Keratinocyte (primary cell): ENCODE measurements around the gene CRKL. TPM values are rescaled to one million over a fixed set of nuclear protein-coding genes. Genes with fewer than 3 reads are reported as not detected.

Experiments used
- DNase-seq: peaks from one replicate; pipeline ENCODE4 v3.0.0-alpha.2; 2011; ENCODE audit warnings: low read depth, missing footprints, low spot score
- FAIRE-seq: peaks from 2 replicates; lab custom pipeline; 2011; peaks lifted over from hg19 to GRCh38; lab: Jason Lieb, UNC
- H2AFZ ChIP-seq: 2 replicates; pipeline ENCODE4 v1.6.0; 2012; ENCODE audit warnings: low read length, control low read depth, inconsistent platforms; ENCODE audit not compliant: control insufficient read depth
- H3K27ac ChIP-seq: 2 replicates; pipeline ENCODE4 v1.5.1; 2011; ENCODE audit warnings: low read length; ENCODE audit not compliant: control insufficient read depth, insufficient read depth
- H3K27me3 ChIP-seq: 3 replicates; pipeline ENCODE4 v1.6.0; 2011; ENCODE audit warnings: low read length; ENCODE audit not compliant: control insufficient read depth, insufficient read depth; ENCODE audit errors: extremely low read depth
- H3K36me3 ChIP-seq, 2 experiments: 2 replicates in 1 of 2; 3 replicates in 1 of 2; pipeline ENCODE4 v1.5.1; 2011; ENCODE audit warnings: low read length in 2 of 2, mild to moderate bottlenecking in 1 of 2; ENCODE audit not compliant: control insufficient read depth in 2 of 2, insufficient read depth in 2 of 2; ENCODE audit errors: extremely low read depth in 1 of 2
- H3K4me1 ChIP-seq: 3 replicates; pipeline ENCODE4 v1.5.1; 2011; ENCODE audit warnings: low read length; ENCODE audit not compliant: control insufficient read depth, insufficient read depth; ENCODE audit errors: extremely low read depth
- H3K4me2 ChIP-seq: 3 replicates; pipeline ENCODE4 v1.6.0; 2011; ENCODE audit warnings: low read depth, low read length; ENCODE audit not compliant: control insufficient read depth, insufficient read depth; ENCODE audit errors: extremely low read depth
- H3K4me3 ChIP-seq, 3 experiments: fragments of 200-600 bp in 1 of 3; sonication (generic) in 1 of 3; 2 replicates in 2 of 3; 3 replicates in 1 of 3; pipeline ENCODE4 v1.5.1; 2011 to 2016; ENCODE audit warnings: low read length in 3 of 3, mild to moderate bottlenecking in 3 of 3, control low read depth in 2 of 3, inconsistent platforms in 1 of 3, low read depth in 1 of 3, mixed read lengths in 1 of 3, mixed run types in 1 of 3, moderate library complexity in 1 of 3; ENCODE audit not compliant: control insufficient read depth in 2 of 3, insufficient read depth in 2 of 3; ENCODE audit errors: extremely low read depth in 1 of 3
- H3K79me2 ChIP-seq: 2 replicates; pipeline ENCODE4 v1.6.0; 2012; ENCODE audit warnings: low read length; ENCODE audit not compliant: control insufficient read depth, insufficient read depth
- H3K9ac ChIP-seq: 3 replicates; pipeline ENCODE4 v1.6.0; 2011; ENCODE audit warnings: low read length; ENCODE audit not compliant: control insufficient read depth, insufficient read depth; ENCODE audit errors: extremely low read depth
- H3K9me1 ChIP-seq: 3 replicates; pipeline ENCODE4 v1.6.0; 2011; ENCODE audit warnings: low read length; ENCODE audit not compliant: control insufficient read depth, insufficient read depth; ENCODE audit errors: extremely low read depth
- H3K9me3 ChIP-seq: 2 replicates; pipeline ENCODE4 v1.5.1; 2012; ENCODE audit warnings: low read depth, low read length; ENCODE audit not compliant: control insufficient read depth
- H4K20me1 ChIP-seq: 3 replicates; pipeline ENCODE4 v1.6.0; 2011; ENCODE audit warnings: low read length; ENCODE audit not compliant: control insufficient read depth, insufficient read depth; ENCODE audit errors: extremely low read depth
- EZH2 ChIP-seq: IDR thresholded peaks from one replicate; pipeline ENCODE4 v1.6.1; 2012; ENCODE audit warnings: inconsistent platforms, mild to moderate bottlenecking, low read length, moderate library complexity
- dilution Hi-C: fragments of 300-500 bp; cut with MboI; formaldehyde crosslinking; loops from one replicate; pipeline ENCODE4 v1.7.0; 2020; ENCODE audit warnings: low sequenced_read_pairs; ENCODE audit not compliant: extremely low pct_ligation_motif_present
- polyA plus RNA-seq, 5 experiments: library from polyadenylated mRNA; depleted of rRNA in 3 of 5; stranded (reverse) in 3 of 5; stranded (forward) in 1 of 5; unstranded in 1 of 5; fragments of >200 nt; gene quantifications; 1 replicate in 1 of 5; 2 replicates in 3 of 5; 3 replicates in 1 of 5; pipeline versions ENCODE4 v1.2.1 to v1.2.3, GENCODE V29; 2011 to 2012; ENCODE audit warnings: missing spikeins in 2 of 5, low read depth in 1 of 5, low replicate concordance in 1 of 5
- TF ChIP-seq, protein P1 (sequence below), 3 experiments: IDR thresholded peaks in 1 of 3; conservative IDR thresholded peaks in 1 of 3; optimal IDR thresholded peaks in 1 of 3; 2 replicates in 2 of 3; 3 replicates in 1 of 3; pipeline versions ENCODE3 to v1.5.1; 2011; ENCODE audit warnings: low read length in 3 of 3, mild to moderate bottlenecking in 3 of 3, moderate library complexity in 2 of 3, control low read depth in 1 of 3, inconsistent platforms in 1 of 3; ENCODE audit not compliant: insufficient read depth in 2 of 3; ENCODE audit errors: extremely low read depth in 1 of 3

The CRKL gene
- polyA plus RNA-seq, 1 donor (not counting 4 experiments of a cell fraction or from before 2014, with no cell fraction given): 32.1 TPM

GRCh38 chr22:20979243-20979809 is 62.1 kb downstream of the CRKL start:
- Histone ChIP-seq H2AFZ (peak overlapping the region; percentile 95), H3K4me3 (peak overlapping the region in 1 of 3 experiments; percentile 66), H3K4me1 (peaks cover 29% of the 10 kb centered on the region), H3K4me2 (peak overlapping the region; percentile 85), H3K27ac (no peak overlapping the region), H3K79me2 (peaks cover 21% of the 10 kb centered on the region), H3K27me3 (no peaks in the 10 kb centered on the region), H4K20me1 (no peaks in the 10 kb centered on the region), H3K9me3 (peaks cover 7% of the 10 kb centered on the region), H3K9me1 (no peaks in the 10 kb centered on the region), H3K9ac (peak overlapping the region; percentile 59), H3K36me3 (peaks cover 2 to 6% of the 10 kb centered on the region in 2 experiments)
- FAIRE-seq (peak; percentile 61), DNase-seq (peak; percentile 94)
- TF ChIP-seq EZH2: no peak
- dilution Hi-C loops: no loop called here

- FAIRE-seq (no peak), DNase-seq (no peak)
- H3K9me3 ChIP-seq: peaks cover 7% of the 10 kb centered on the region
- H3K27me3 ChIP-seq: no peaks in the 10 kb centered on the region
- H3K27ac ChIP-seq: no peak overlapping the region
- peak overlapping the region; percentile 85 for H3K4me2 ChIP-seq
- peaks cover 21% of the 10 kb centered on the region for H3K79me2 ChIP-seq
- H3K9me1 ChIP-seq: no peaks in the 10 kb centered on the region
- H3K4me3 ChIP-seq: peak overlapping the region in 1 of 3 experiments; percentile 66
- H2AFZ ChIP-seq: peak overlapping the region; percentile 66
- H4K20me1 ChIP-seq: no peaks in the 10 kb centered on the region
- peaks cover 29% of the 10 kb centered on the region for H3K4me1 ChIP-seq
- no peak for TF ChIP-seq EZH2
- TF ChIP-seq, protein P1, sequence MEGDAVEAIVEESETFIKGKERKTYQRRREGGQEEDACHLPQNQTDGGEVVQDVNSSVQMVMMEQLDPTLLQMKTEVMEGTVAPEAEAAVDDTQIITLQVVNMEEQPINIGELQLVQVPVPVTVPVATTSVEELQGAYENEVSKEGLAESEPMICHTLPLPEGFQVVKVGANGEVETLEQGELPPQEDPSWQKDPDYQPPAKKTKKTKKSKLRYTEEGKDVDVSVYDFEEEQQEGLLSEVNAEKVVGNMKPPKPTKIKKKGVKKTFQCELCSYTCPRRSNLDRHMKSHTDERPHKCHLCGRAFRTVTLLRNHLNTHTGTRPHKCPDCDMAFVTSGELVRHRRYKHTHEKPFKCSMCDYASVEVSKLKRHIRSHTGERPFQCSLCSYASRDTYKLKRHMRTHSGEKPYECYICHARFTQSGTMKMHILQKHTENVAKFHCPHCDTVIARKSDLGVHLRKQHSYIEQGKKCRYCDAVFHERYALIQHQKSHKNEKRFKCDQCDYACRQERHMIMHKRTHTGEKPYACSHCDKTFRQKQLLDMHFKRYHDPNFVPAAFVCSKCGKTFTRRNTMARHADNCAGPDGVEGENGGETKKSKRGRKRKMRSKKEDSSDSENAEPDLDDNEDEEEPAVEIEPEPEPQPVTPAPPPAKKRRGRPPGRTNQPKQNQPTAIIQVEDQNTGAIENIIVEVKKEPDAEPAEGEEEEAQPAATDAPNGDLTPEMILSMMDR (optimal IDR thresholded peaks at IDR 0.05 in 1 of 3, IDR thresholded peaks at IDR 0.05 in 1 of 3, conservative IDR thresholded peaks at IDR 0.05 in 1 of 3; ENCODE audit: extremely low read depth in 1 of 3, insufficient read depth in 2 of 3, low read length in 3 of 3): no peak
- dilution Hi-C loops: no loop called here
- H3K36me3 ChIP-seq: peaks cover 4 to 6% of the 10 kb centered on the region in 2 experiments
- peak overlapping the region; percentile 59 for H3K9ac ChIP-seq
These were observed 62.8 kb downstream of the CRKL start for GRCh38 chr22:20979940-20980453.
